MM.1S (cell line): ENCODE data around the gene JADE1.

Experiments
- DNase-seq: peaks from one replicate; pipeline ENCODE4 v3.0.0-alpha.2; 2015
- H2AFZ ChIP-seq: fragments of 300-600 bp; sonication (generic); 2 replicates; pipeline ENCODE4 v1.6.0; 2016; ENCODE audit warnings: antibody characterized with exemption, low read length
- H3F3A ChIP-seq: fragments of 300-600 bp; sonication (generic); 2 replicates; pipeline ENCODE4 v1.6.1; 2016; ENCODE audit warnings: mild to moderate bottlenecking, antibody characterized with exemption, low read length, moderate library complexity, mixed read lengths; ENCODE audit not compliant: insufficient read depth
- H3K27ac ChIP-seq: fragments of 300-600 bp; sonication (generic); 2 replicates; pipeline ENCODE4 v1.5.1; 2016; ENCODE audit warnings: mild to moderate bottlenecking, low read length
- H3K27me3 ChIP-seq: fragments of 300-600 bp; sonication (generic); replicated peaks from 2 replicates; pipeline ENCODE4 v1.6.0; 2016; ENCODE audit warnings: low read length; ENCODE audit not compliant: insufficient read depth
- H3K36me3 ChIP-seq: fragments of 300-600 bp; sonication (generic); replicated peaks from 2 replicates; pipeline ENCODE4 v1.6.1; 2016; ENCODE audit warnings: mild to moderate bottlenecking, low read length, mixed read lengths; ENCODE audit not compliant: insufficient read depth
- H3K4me1 ChIP-seq: fragments of 300-600 bp; sonication (generic); 2 replicates; pipeline ENCODE4 v1.6.1; 2016; ENCODE audit warnings: low read length, mixed read lengths
- H3K4me2 ChIP-seq: fragments of 300-600 bp; sonication (generic); 2 replicates; pipeline ENCODE4 v1.6.0; 2016; ENCODE audit warnings: low read depth, low read length
- H3K4me3 ChIP-seq: fragments of 300-600 bp; sonication (generic); 2 replicates; pipeline ENCODE4 v1.5.1; 2016; ENCODE audit warnings: low read length, mixed read lengths
- H3K79me2 ChIP-seq: fragments of 300-600 bp; sonication (generic); 2 replicates; pipeline ENCODE4 v1.6.1; 2016; ENCODE audit warnings: mixed run types, low read length, mixed read lengths
- H3K9ac ChIP-seq: fragments of 300-600 bp; sonication (generic); 2 replicates; pipeline ENCODE4 v1.6.1; 2016; ENCODE audit warnings: low read length, mixed read lengths
- H3K9me2 ChIP-seq: fragments of 300-600 bp; sonication (generic); replicated peaks from 2 replicates; pipeline ENCODE4 v1.6.1; 2016; ENCODE audit warnings: mild to moderate bottlenecking, low read length, mixed read lengths; ENCODE audit not compliant: insufficient read depth
- H3K9me3 ChIP-seq: fragments of 300-600 bp; sonication (generic); replicated peaks from 2 replicates; pipeline ENCODE4 v1.6.1; 2016; ENCODE audit warnings: mild to moderate bottlenecking, low read length, mixed read lengths; ENCODE audit not compliant: insufficient read depth
- H4K20me1 ChIP-seq: fragments of 300-600 bp; sonication (generic); 2 replicates; pipeline ENCODE4 v1.6.1; 2016; ENCODE audit warnings: mild to moderate bottlenecking, low read length, moderate library complexity, mixed read lengths; ENCODE audit not compliant: insufficient read depth
- EZH2 ChIP-seq: fragments of 300-600 bp; sonication (generic); optimal IDR thresholded peaks from 2 replicates; pipeline ENCODE3; 2017; ENCODE audit warnings: low read depth, mild to moderate bottlenecking, antibody characterized with exemption, low read length, mixed read lengths
- EZH2phosphoT487 ChIP-seq: fragments of 300-600 bp; sonication (generic); IDR thresholded peaks from 2 replicates; pipeline ENCODE4 v1.6.1; 2018; ENCODE audit warnings: antibody characterized with exemption, low read length
- TF ChIP-seq, protein P1 (sequence below): fragments of 300-600 bp; sonication (generic); IDR thresholded peaks from 2 replicates; pipeline ENCODE4 v1.5.1; 2016; ENCODE audit warnings: antibody characterized with exemption, low read length, mixed read lengths

JADE1 gene

DNA sequence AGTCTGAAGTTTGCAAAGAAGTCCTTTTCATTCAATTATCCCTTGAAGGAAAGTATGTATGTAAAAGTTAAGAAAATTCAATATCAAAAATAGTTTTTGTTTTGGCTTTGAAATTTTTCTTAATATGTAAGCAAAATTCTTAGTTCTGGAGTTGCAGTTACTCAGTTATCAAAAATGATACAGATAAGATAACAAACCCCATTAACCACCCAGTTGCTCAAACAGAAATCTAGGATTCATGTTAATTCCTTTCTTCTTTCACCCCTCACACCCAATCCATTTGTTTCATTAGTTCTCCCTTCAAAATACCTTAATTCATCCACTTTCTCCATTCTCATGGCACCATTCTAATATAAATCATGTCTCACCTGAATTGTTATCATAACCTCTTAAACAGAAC, 40.5 kb upstream of the JADE1 start:
- H3K4me1 ChIP-seq, result no peaks in the 10 kb centered on the region
- no peak for DNase-seq
- H4K20me1 ChIP-seq, result no peaks in the 10 kb centered on the region
- no peak overlapping the region for H3K9ac ChIP-seq
- no peak for TF ChIP-seq EZH2phosphoT487
- TF ChIP-seq EZH2, result no peak
- TF ChIP-seq, protein P1, sequence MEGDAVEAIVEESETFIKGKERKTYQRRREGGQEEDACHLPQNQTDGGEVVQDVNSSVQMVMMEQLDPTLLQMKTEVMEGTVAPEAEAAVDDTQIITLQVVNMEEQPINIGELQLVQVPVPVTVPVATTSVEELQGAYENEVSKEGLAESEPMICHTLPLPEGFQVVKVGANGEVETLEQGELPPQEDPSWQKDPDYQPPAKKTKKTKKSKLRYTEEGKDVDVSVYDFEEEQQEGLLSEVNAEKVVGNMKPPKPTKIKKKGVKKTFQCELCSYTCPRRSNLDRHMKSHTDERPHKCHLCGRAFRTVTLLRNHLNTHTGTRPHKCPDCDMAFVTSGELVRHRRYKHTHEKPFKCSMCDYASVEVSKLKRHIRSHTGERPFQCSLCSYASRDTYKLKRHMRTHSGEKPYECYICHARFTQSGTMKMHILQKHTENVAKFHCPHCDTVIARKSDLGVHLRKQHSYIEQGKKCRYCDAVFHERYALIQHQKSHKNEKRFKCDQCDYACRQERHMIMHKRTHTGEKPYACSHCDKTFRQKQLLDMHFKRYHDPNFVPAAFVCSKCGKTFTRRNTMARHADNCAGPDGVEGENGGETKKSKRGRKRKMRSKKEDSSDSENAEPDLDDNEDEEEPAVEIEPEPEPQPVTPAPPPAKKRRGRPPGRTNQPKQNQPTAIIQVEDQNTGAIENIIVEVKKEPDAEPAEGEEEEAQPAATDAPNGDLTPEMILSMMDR, result no peak
- H3K9me3 ChIP-seq, result no peaks in the 10 kb centered on the region
- no peaks in the 10 kb centered on the region for H3K79me2 ChIP-seq
- no peak overlapping the region for H2AFZ ChIP-seq
- H3F3A ChIP-seq, result no peaks in the 10 kb centered on the region
- no peak overlapping the region for H3K4me2 ChIP-seq
- H3K9me2 ChIP-seq, result no peaks in the 10 kb centered on the region
- H3K36me3 ChIP-seq, result no peaks in the 10 kb centered on the region
- H3K27me3 ChIP-seq, result no peaks in the 10 kb centered on the region
- no peak overlapping the region for H3K4me3 ChIP-seq
- H3K27ac ChIP-seq, result no peak overlapping the region

DNA sequence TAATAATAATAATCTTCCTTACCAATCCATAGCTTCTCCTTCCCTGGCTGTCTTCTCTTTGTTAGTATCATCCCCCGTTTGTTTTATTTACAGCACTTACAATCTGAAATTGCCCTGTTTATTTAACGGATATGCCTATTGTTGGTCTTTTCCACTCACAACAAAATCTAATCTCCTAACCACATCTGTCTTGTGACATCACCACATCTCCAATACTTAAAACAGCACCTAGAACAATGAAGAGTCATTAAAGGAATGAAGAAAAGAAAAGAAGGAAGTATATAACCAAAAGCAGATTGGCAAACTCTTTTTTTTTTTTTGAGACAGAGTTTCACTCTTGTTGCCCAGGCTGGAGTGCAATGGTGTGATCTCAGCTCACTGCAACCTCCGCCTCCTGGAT, 38.7 kb upstream of the JADE1 start:
- no peaks in the 10 kb centered on the region for H3K36me3 ChIP-seq

GRCh38 chr4:128775477-128775876, 34.0 kb upstream of the JADE1 start:
- H3K4me1 ChIP-seq, result no peaks in the 10 kb centered on the region
- TF ChIP-seq EZH2 (no peak), EZH2phosphoT487 (no peak)
- no peak overlapping the region for H3K27ac ChIP-seq
- H3K4me3 ChIP-seq, result no peak overlapping the region
- H3K27me3 ChIP-seq, result no peaks in the 10 kb centered on the region
- H3K9me3 ChIP-seq, result no peaks in the 10 kb centered on the region
- no peaks in the 10 kb centered on the region for H4K20me1 ChIP-seq
- no peaks in the 10 kb centered on the region for H3F3A ChIP-seq
- H3K4me2 ChIP-seq, result no peak overlapping the region
- H3K36me3 ChIP-seq, result no peaks in the 10 kb centered on the region
- no peak overlapping the region for H2AFZ ChIP-seq
- no peak overlapping the region for H3K9ac ChIP-seq
- no peaks in the 10 kb centered on the region for H3K9me2 ChIP-seq
- no peaks in the 10 kb centered on the region for H3K79me2 ChIP-seq
- DNase-seq, result no peak

More for the DNA sequence above, 38.7 kb upstream of the JADE1 start:
- Histone ChIP-seq H3K79me2 (no peaks in the 10 kb centered on the region), H3K4me2 (no peak overlapping the region), H3K4me1 (no peaks in the 10 kb centered on the region), H3K4me3 (no peak overlapping the region), H3K9me3 (no peaks in the 10 kb centered on the region), H2AFZ (no peak overlapping the region), H3K27me3 (no peaks in the 10 kb centered on the region), H4K20me1 (no peaks in the 10 kb centered on the region), H3K9me2 (no peaks in the 10 kb centered on the region), H3F3A (no peaks in the 10 kb centered on the region), H3K27ac (no peak overlapping the region), H3K9ac (no peak overlapping the region)
- TF ChIP-seq EZH2 (no peak), EZH2phosphoT487 (no peak)
- TF ChIP-seq, protein P1, result no peak
- DNase-seq, result no peak

- Histone ChIP-seq H3K79me2 (no peaks in the 10 kb centered on the region), H3K9me2 (no peaks in the 10 kb centered on the region), H3K36me3 (no peaks in the 10 kb centered on the region), H3K27ac (no peak overlapping the region), H3K4me3 (no peak overlapping the region), H4K20me1 (no peaks in the 10 kb centered on the region), H3K9me3 (no peaks in the 10 kb centered on the region), H3K4me1 (no peaks in the 10 kb centered on the region), H2AFZ (no peak overlapping the region), H3K27me3 (no peaks in the 10 kb centered on the region), H3F3A (no peaks in the 10 kb centered on the region), H3K9ac (no peak overlapping the region), H3K4me2 (no peak overlapping the region)
- TF ChIP-seq, protein P1, result no peak
- TF ChIP-seq EZH2phosphoT487 (no peak), EZH2 (no peak)
- no peak for DNase-seq
Measured at GRCh38 chr4:128775916-128776315, 33.6 kb upstream of the JADE1 start.
